Fibroblast of the aortic adventitia (primary cell): ENCODE measurements around the gene ZBTB47. TPM values are rescaled to one million over a fixed set of nuclear protein-coding genes. Genes with fewer than 3 reads are reported as not detected.

Experiments
- DNase-seq: peaks from one replicate; pipeline ENCODE4 v3.0.0-alpha.2; 2010; ENCODE audit warnings: low read depth
- H3K4me3 ChIP-seq: 2 replicates; pipeline ENCODE4 v1.5.1; 2011; ENCODE audit warnings: low read depth, mild to moderate bottlenecking, control low read depth, low read length, moderate library complexity
- CTCF ChIP-seq: IDR thresholded peaks from 2 replicates; pipeline ENCODE4 v1.5.1; 2011; ENCODE audit warnings: mild to moderate bottlenecking, low read length, control low read depth, inconsistent platforms; ENCODE audit not compliant: insufficient read depth
- total RNA-seq: library from RNA; depleted of rRNA; stranded (reverse); fragments of >200 nt; gene quantifications from 2 replicates; pipeline ENCODE4 v1.2.3, GENCODE V29; 2012; ENCODE audit warnings: low replicate concordance

Gene ZBTB47
- total RNA-seq, 1 donor: 41.8 TPM

DNA sequence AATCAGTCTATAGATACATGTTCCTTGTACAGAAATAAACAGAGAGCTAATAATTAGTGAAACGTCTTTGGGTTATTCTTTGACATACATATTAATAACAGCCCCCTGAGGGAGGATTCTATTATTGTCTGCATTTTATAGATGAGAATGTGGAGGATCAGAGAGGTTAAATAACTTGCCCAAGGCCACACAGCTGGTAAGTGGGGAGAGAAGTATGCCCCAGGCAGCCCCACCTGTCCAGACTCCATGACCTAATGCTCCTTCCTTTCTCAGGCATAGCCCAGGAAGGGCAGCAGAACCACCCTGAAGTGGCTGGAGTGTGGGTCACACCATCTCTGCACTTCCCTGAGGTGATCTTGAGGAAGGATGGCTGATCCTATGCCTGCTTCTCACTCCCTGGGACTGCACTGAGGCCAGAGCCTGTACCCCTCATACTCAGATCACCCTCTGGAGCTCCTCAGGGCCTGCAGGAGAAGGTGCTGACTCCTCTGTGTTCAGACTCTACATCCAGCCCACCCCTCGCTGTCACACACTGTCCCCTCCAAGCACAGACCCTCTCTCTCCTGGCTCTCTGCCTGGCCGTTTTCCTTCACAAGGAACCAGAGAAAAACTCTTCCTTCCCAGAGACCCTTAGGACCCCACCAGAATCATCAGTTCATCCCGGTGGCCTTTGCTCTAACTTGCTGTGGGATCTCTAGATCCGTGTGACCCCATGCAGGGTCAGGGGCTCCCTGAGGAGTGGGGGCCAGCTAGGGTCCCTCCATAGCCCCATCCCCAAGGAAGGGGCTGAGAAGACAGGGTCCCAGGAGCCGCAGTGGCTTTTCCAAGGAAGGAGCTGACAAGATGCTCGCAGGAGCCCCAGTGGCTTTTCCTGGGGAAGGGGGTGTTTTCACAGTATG is 53.5 kb downstream of the ZBTB47 start:
- no peak for DNase-seq
- no peak overlapping the region for H3K4me3 ChIP-seq
- no peak for TF ChIP-seq CTCF

- TF ChIP-seq CTCF: no peak
- no peak overlapping the region for H3K4me3 ChIP-seq
- no peak for DNase-seq
Observed at GRCh38 chr3:42707620-42708355, 54.3 kb downstream of the ZBTB47 start.

DNA sequence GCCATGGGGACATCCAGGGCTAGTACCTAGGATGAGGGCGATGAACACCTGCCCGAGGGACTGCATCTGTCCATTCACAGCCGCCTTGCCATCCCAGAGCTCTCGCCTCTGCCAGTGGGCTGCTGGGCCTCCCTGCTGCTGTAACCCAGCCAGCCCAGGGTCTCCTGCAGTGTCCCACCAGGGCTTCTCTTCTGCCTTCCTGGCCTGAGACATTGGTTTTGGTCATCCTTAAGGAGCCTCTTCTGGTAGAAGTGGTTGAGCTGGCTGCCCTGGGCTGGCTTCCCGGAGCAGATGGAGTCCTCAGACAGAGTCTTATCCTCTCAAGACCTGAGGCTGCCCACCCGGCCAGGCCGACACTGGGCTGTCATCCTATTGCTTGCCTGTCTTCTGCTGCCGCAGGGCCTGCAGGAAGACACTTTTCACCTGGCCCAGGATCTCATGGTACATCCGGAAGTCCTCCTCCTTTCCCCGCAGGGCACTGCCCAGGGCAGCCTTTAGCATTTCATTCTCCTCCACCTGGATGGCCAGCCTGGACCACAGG is 55.2 kb downstream of the ZBTB47 start:
- TF ChIP-seq CTCF: no peak
- DNase-seq: no peak
- H3K4me3 ChIP-seq: no peak overlapping the region

DNA sequence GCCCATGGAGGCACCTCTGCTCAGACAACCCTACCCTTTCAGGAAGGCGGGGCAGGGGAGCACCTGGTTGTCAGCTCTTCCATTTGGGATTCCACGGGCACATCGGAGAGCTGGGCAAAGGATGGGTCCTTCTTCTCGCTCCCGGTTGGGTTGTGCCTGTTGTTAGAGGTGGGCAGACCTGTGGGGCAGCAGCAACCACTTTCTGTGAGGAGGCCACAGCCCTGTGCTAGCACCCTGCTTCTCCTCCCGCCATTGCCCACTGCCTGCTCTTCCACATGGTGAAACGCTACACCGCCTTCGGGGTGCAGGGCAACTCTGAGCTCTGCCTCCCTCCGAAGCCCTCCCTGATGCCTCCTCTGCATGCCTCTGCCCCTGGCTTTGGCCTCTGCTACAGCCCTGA is 56.1 kb downstream of the ZBTB47 start:
- no peak overlapping the region for H3K4me3 ChIP-seq
- TF ChIP-seq CTCF: no peak
- no peak for DNase-seq

- no peak overlapping the region for H3K4me3 ChIP-seq
- TF ChIP-seq CTCF: no peak
- DNase-seq: no peak
Observed at GRCh38 chr3:42710323-42711021, 57.0 kb downstream of the ZBTB47 start.

DNA sequence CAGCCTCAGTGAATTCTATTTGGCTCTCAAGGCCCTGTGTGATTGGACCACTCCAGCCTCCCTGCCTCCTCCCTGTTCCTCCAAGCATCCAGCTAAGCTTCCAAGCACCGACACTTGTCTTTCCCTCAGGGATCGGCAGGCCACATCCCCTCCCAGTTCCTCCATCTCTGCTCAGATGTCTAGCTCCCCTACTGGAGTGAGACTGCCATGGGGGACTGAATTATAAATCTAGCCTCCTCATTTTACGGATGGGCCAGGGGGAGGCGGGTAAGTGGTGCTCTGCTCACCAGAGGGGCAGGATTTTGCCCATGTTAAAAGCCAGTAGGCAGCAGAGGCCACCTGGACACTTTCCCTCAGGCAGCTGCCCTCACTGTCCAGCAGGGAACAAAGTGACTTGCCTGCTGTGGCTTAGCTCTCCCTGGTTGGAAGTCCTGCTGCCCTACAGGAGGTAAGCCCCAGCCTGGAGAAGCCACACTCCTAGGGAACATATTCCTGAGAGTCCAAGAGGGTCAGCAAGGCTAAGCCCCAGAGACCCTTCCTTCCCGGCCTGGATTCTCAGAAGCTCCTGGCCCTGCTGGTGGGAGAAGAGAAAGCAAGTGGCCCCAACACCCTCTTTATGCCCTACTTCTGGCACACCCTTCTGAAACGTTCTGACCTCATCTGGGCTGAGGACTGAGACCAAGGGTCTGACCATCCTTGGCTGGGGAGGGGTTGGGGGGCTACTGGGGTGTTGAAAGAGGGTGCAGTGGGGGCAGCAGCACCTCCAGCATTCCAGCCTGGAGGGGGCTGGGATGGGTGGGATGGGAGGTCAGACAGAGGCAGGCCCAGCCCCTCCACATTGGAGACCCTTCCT is 58.2 kb downstream of the ZBTB47 start:
- TF ChIP-seq CTCF: peak; percentile 26
- DNase-seq: no peak
- no peak overlapping the region for H3K4me3 ChIP-seq
